Ascending aorta (tissue), 2 donors: ENCODE data around the gene ACACA. TPM values are rescaled to one million over a fixed set of nuclear protein-coding genes. Genes with fewer than 3 reads are reported as not detected.

Experiments used
- DNase-seq, 2 donors: peaks; one replicate each; pipeline ENCODE4 v3.0.0-alpha.2; 2019; ENCODE audit warnings: low spot score in 2 of 2
- H3K27ac ChIP-seq, 2 donors: fragments of 200-600 bp; sonication (generic); one replicate each; pipeline ENCODE4 v1.5.1; 2016 to 2017; ENCODE audit warnings: mild to moderate bottlenecking in 1 of 2
- H3K27me3 ChIP-seq: fragments of 200-600 bp; sonication (generic); one replicate; pipeline ENCODE4 v1.5.1; 2017
- H3K36me3 ChIP-seq, 2 donors: fragments of 200-600 bp; sonication (generic); one replicate each; pipeline ENCODE4 v1.5.1; 2016
- H3K4me1 ChIP-seq, 2 donors: fragments of 200-600 bp; sonication (generic); one replicate each; pipeline ENCODE4 v1.5.1; 2016 to 2017; ENCODE audit warnings: mild to moderate bottlenecking in 1 of 2
- H3K4me3 ChIP-seq, 2 donors: fragments of 200-600 bp; sonication (generic); one replicate each; pipeline ENCODE4 v1.5.1; 2016 to 2017; ENCODE audit warnings: mild to moderate bottlenecking in 1 of 2
- H3K9me3 ChIP-seq, 2 donors: fragments of 200-600 bp; sonication (generic); one replicate each; pipeline ENCODE4 v1.5.1; 2016
- intact Hi-C: fragments of 100-400 bp; cut with DNase I; formaldehyde crosslinking; loops from one replicate; pipeline ENCODE4 v1.15.1; 2023
- total RNA-seq: library from RNA; depleted of rRNA; stranded (reverse); fragments of >200 nt; gene quantifications from one replicate; pipeline ENCODE4 v1.1.0, GENCODE V29; 2016
- TF ChIP-seq, protein P1 (sequence below), 3 experiments: fragments of 200-600 bp in 2 of 3; fragments of 450-650 bp in 1 of 3; sonication (generic) in 2 of 3; IDR thresholded peaks; one replicate each; pipeline ENCODE4 v1.5.1; 2016 to 2019; ENCODE audit warnings: antibody characterized with exemption in 3 of 3, mild to moderate bottlenecking in 1 of 3, moderate library complexity in 1 of 3

The ACACA gene
- total RNA-seq, 1 donor from 2014 or later = 69.0 TPM

DNA sequence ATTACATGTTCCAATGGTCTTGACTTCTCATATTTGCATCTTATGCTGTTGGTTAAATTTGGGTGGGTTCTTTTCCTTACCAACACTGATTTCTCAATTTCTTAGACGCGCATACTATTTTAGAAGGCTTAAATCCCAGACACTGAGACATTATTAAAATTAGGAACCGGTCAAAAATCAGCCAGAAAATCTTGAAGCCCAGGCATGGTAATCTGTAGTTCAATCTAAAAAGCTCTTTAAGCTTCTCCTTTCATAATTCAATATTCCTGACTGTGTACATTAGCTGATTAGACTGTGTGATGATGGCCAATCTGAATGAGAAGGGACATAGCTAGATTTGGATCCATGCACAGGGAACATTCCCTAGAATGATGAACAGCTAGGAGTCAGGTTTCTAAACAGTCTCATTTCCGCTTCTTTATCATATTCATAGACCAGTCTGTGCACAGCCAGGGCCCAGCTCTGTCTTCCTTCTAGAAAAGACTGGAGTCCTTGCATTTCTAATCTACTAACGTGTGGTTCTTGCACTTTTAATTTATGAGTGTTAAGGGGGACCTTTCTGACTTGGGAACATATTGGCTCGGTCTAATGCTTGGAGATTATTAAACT, 268.6 kb downstream of the ACACA start:
- no peak overlapping the region for H3K4me3 ChIP-seq
- intact Hi-C loops = no loop called here
- TF ChIP-seq, protein P1, sequence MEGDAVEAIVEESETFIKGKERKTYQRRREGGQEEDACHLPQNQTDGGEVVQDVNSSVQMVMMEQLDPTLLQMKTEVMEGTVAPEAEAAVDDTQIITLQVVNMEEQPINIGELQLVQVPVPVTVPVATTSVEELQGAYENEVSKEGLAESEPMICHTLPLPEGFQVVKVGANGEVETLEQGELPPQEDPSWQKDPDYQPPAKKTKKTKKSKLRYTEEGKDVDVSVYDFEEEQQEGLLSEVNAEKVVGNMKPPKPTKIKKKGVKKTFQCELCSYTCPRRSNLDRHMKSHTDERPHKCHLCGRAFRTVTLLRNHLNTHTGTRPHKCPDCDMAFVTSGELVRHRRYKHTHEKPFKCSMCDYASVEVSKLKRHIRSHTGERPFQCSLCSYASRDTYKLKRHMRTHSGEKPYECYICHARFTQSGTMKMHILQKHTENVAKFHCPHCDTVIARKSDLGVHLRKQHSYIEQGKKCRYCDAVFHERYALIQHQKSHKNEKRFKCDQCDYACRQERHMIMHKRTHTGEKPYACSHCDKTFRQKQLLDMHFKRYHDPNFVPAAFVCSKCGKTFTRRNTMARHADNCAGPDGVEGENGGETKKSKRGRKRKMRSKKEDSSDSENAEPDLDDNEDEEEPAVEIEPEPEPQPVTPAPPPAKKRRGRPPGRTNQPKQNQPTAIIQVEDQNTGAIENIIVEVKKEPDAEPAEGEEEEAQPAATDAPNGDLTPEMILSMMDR (IDR thresholded peaks at IDR 0.05) = no peak
- no peak overlapping the region for H3K27ac ChIP-seq
- H3K4me1 ChIP-seq = no peaks in the 10 kb centered on the region
- no peaks in the 10 kb centered on the region for H3K27me3 ChIP-seq
- H3K36me3 ChIP-seq = no peaks in the 10 kb centered on the region
- no peak for DNase-seq
- no peaks in the 10 kb centered on the region for H3K9me3 ChIP-seq

DNA sequence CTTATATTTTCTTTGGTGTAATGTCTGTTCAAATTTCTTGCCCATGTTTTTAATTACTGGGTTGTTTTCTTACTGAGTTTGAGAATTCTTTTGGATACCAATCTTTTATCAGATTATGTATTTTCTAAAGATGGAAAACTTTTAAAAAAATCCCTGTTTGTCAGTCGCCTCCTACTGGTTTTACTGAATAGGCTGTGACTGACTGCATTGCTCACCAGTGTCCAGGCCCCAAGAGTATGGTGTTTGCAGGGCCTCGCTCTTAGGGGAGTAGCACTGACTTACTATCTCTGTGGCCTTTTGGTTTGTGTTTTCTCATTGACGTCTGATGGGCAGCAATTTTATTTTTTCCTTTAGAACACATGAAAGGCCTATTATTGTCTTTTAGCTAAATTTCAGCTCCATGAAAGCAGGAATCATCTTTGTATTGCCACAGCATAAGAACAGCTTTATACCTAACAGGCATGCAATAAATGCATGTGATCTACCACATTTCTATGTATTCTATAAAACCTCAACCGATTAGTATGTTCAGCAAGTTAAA, 269.5 kb downstream of the ACACA start:
- TF ChIP-seq, protein P1 (IDR thresholded peaks at IDR 0.05) = no peak
- no peaks in the 10 kb centered on the region for H3K27me3 ChIP-seq
- no peaks in the 10 kb centered on the region for H3K4me1 ChIP-seq
- no peak overlapping the region for H3K27ac ChIP-seq
- no peak for DNase-seq
- H3K9me3 ChIP-seq = no peaks in the 10 kb centered on the region
- intact Hi-C loops = no loop called here
- no peak overlapping the region for H3K4me3 ChIP-seq
- no peaks in the 10 kb centered on the region for H3K36me3 ChIP-seq

GRCh38 chr17:37135576-37135975, 271.1 kb downstream of the ACACA start:
- TF ChIP-seq, protein P1 (IDR thresholded peaks at IDR 0.05) = no peak
- intact Hi-C loops = no loop called here
- no peaks in the 10 kb centered on the region for H3K4me1 ChIP-seq

GRCh38 chr17:37134050-37134449, 272.6 kb downstream of the ACACA start:
- TF ChIP-seq, protein P1 (IDR thresholded peaks at IDR 0.05) = no peak
- Histone ChIP-seq H3K27me3 (no peaks in the 10 kb centered on the region), H3K27ac (no peak overlapping the region), H3K4me3 (no peak overlapping the region), H3K36me3 (peaks cover 7 to 10% of the 10 kb centered on the region in 2 donors), H3K4me1 (no peaks in the 10 kb centered on the region), H3K9me3 (no peaks in the 10 kb centered on the region)
- no peak for DNase-seq
- intact Hi-C loops = no loop called here

More at GRCh38 chr17:37135576-37135975, 271.1 kb downstream of the ACACA start:
- H3K27me3 ChIP-seq = no peaks in the 10 kb centered on the region
- no peaks in the 10 kb centered on the region for H3K9me3 ChIP-seq
- no peak for DNase-seq
- no peaks in the 10 kb centered on the region for H3K36me3 ChIP-seq
- no peak overlapping the region for H3K27ac ChIP-seq
- no peak overlapping the region for H3K4me3 ChIP-seq

- no peak overlapping the region for H3K27ac ChIP-seq
- no peaks in the 10 kb centered on the region for H3K9me3 ChIP-seq
- H3K4me3 ChIP-seq = no peak overlapping the region
- no peak for DNase-seq
- H3K27me3 ChIP-seq = no peaks in the 10 kb centered on the region
- peaks cover 16% of the 10 kb centered on the region in 2 donors for H3K36me3 ChIP-seq
- TF ChIP-seq, protein P1 (IDR thresholded peaks at IDR 0.05) = no peak
- H3K4me1 ChIP-seq = no peaks in the 10 kb centered on the region
- intact Hi-C loops = no loop called here
Measured at GRCh38 chr17:37133136-37133535, 273.5 kb downstream of the ACACA start.
